Epithelial cell of esophagus (primary cell): ENCODE measurements around the gene SELENOV.

Source experiments
- DNase-seq: peaks from one replicate; pipeline ENCODE4 v3.0.0; 2010; ENCODE audit warnings: low read depth
- H3K4me3 ChIP-seq: 2 replicates; pipeline ENCODE4 v1.5.1; 2011; ENCODE audit warnings: mild to moderate bottlenecking, low read length, control low read depth
- CTCF ChIP-seq: IDR thresholded peaks from 2 replicates; pipeline ENCODE4 v1.5.1; 2011; ENCODE audit warnings: low read depth, mild to moderate bottlenecking, low read length, control low read depth, inconsistent platforms; ENCODE audit not compliant: insufficient read depth; ENCODE audit errors: missing control alignments

SELENOV gene

GRCh38 chr19:39555883-39556282 lies 40.9 kb downstream of the SELENOV start:
- no peak for TF ChIP-seq CTCF

GRCh38 chr19:39557811-39558623 lies 43.1 kb downstream of the SELENOV start:
- DNase-seq = no peak
- no peak overlapping the region for H3K4me3 ChIP-seq
- TF ChIP-seq CTCF = no peak

More at GRCh38 chr19:39555883-39556282, 40.9 kb downstream of the SELENOV start:
- H3K4me3 ChIP-seq = no peak overlapping the region
- DNase-seq = no peak

- H3K4me3 ChIP-seq = no peak overlapping the region
- TF ChIP-seq CTCF = no peak
- DNase-seq = no peak
Observed at GRCh38 chr19:39558624-39559117, 43.7 kb downstream of the SELENOV start.

- TF ChIP-seq CTCF = no peak
- H3K4me3 ChIP-seq = no peak overlapping the region
- DNase-seq = peak; percentile 67
Observed at GRCh38 chr19:39563408-39563807, 48.5 kb downstream of the SELENOV start.

GRCh38 chr19:39566064-39566463 lies 51.1 kb downstream of the SELENOV start:
- TF ChIP-seq CTCF = no peak
- H3K4me3 ChIP-seq = no peak overlapping the region
- DNase-seq = no peak

GRCh38 chr19:39568604-39569003 lies 53.7 kb downstream of the SELENOV start:
- peak; percentile 22 for DNase-seq
- H3K4me3 ChIP-seq = no peak overlapping the region
- no peak for TF ChIP-seq CTCF
